ENCODE measurements around the gene ZNF687.

DNA sequence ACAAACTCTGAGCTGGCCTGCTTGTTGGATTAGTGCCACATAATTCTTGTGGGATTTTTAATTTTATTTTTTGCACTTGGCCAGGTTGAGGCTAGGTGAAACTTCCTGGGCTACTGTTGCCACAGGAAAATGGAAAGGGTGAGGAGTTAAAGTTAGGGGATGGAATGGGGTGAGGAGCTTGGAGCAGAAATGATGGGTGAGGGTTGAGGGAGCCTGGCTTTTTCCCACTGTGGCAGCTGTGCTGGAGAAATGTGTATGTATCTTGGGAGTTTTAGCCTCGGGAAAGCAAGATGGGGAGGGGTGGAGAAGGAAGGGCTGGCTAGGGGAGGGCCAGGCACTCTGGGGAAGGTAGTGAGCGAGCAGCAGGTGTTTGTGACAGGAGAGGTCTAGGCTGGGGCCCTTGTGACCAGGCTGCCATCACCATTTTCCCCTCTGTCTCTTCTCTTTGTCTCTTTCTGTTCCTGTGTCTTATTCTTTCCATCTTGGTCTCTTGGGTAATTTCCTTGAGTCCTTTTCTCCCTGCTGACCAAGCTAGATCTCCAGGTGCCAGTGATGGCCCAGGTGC, 2.0 kb downstream of the ZNF687 start:
- TF ChIP-seq YY1 (IDR thresholded peaks at IDR 0.05; ENCODE audit: insufficient read depth, insufficient read length) (no peak), ZNF274 (IDR thresholded peaks at IDR 0.05; ENCODE audit: low read depth, low read length) (no peak)

All from NT2/D1 (cell line).